Hepatocyte (in vitro differentiated cells): ENCODE data around the gene EPHX1. TPM values are rescaled to one million over a fixed set of nuclear protein-coding genes. Genes with fewer than 3 reads are reported as not detected.

Source experiments
- DNase-seq: peaks from one replicate; pipeline ENCODE4 v3.0.0-alpha.2; 2016; ENCODE audit warnings: low spot score
- H2AFZ ChIP-seq: fragments of 200-600 bp; sonication (generic); 2 replicates; pipeline ENCODE4 v1.6.0; 2016; ENCODE audit warnings: antibody characterized with exemption, mild to moderate bottlenecking
- H3K27ac ChIP-seq: fragments of 200-600 bp; sonication (generic); 2 replicates; pipeline ENCODE4 v1.5.1; 2016; ENCODE audit warnings: mild to moderate bottlenecking
- H3K27me3 ChIP-seq: fragments of 200-600 bp; sonication (generic); 2 replicates; pipeline ENCODE4 v1.6.1; 2016
- H3K36me3 ChIP-seq: fragments of 200-600 bp; sonication (generic); replicated peaks from 2 replicates; pipeline ENCODE4 v1.5.1; 2016; ENCODE audit warnings: low read depth; ENCODE audit not compliant: insufficient read depth
- H3K4me1 ChIP-seq: fragments of 200-600 bp; sonication (generic); 2 replicates; pipeline ENCODE4 v1.5.1; 2016; ENCODE audit warnings: mild to moderate bottlenecking, moderate library complexity; ENCODE audit not compliant: insufficient read depth
- H3K4me2 ChIP-seq: fragments of 200-600 bp; sonication (generic); 2 replicates; pipeline ENCODE4 v1.6.0; 2016
- H3K4me3 ChIP-seq: fragments of 200-600 bp; sonication (generic); 2 replicates; pipeline ENCODE4 v1.5.1; 2016; ENCODE audit warnings: mild to moderate bottlenecking
- H3K79me2 ChIP-seq: fragments of 200-600 bp; sonication (generic); 2 replicates; pipeline ENCODE4 v1.6.0; 2017; ENCODE audit warnings: mild to moderate bottlenecking
- H3K9me2 ChIP-seq: fragments of 200-600 bp; sonication (generic); replicated peaks from 2 replicates; pipeline ENCODE4 v1.6.0; 2017; ENCODE audit warnings: mild to moderate bottlenecking; ENCODE audit not compliant: insufficient read depth
- H3K9me3 ChIP-seq: fragments of 200-600 bp; sonication (generic); 2 replicates; pipeline ENCODE4 v1.5.1; 2016; ENCODE audit warnings: low read depth, mild to moderate bottlenecking
- H4K20me1 ChIP-seq: fragments of 200-600 bp; sonication (generic); 2 replicates; pipeline ENCODE4 v1.6.0; 2016; ENCODE audit warnings: mild to moderate bottlenecking; ENCODE audit not compliant: insufficient read depth, poor library complexity, severe bottlenecking
- CTCF ChIP-seq: fragments of 200-600 bp; sonication (generic); IDR thresholded peaks from 2 replicates; pipeline ENCODE4 v1.5.1; 2016; ENCODE audit warnings: antibody characterized with exemption, mild to moderate bottlenecking; ENCODE audit not compliant: poor library complexity
- EZH2 ChIP-seq: fragments of 200-600 bp; sonication (generic); IDR thresholded peaks from 2 replicates; pipeline ENCODE4 v1.6.1; 2016; ENCODE audit warnings: antibody characterized with exemption, mild to moderate bottlenecking, borderline replicate concordance
- EZH2phosphoT487 ChIP-seq: fragments of 200-600 bp; sonication (generic); IDR thresholded peaks from one replicate; pipeline ENCODE4 v1.6.1; 2018; ENCODE audit warnings: antibody characterized with exemption, mild to moderate bottlenecking, low read depth, moderate library complexity; ENCODE audit not compliant: unreplicated experiment, severe bottlenecking
- WGBS: methylation state at CpG from one replicate; pipeline ENCODE4 v1.1.6; 2016; ENCODE audit warnings: low lambda C conversion rate; ENCODE audit errors: missing lambda C conversion rate; 5-methylcytosine and 5-hydroxymethylcytosine counted together
- polyA plus RNA-seq: library from polyadenylated mRNA; unstranded; fragments of >200 nt; fragmentation: Nextera tagmentation; extraction: Ambion mirVana; gene quantifications from 2 replicates; pipeline ENCODE4 v1.2.1, GENCODE V29; 2016
- total RNA-seq: library from RNA; depleted of rRNA; stranded (reverse); fragments of >200 nt; gene quantifications from 2 replicates; pipeline ENCODE4 v1.2.3, GENCODE V29; 2014

Gene EPHX1
- total and polyA plus RNA-seq, 2 experiments from 2014 or later = 133 to 138 TPM

GRCh38 chr1:225870911-225871310 lies 61.0 kb downstream of the EPHX1 start:
- no peak for DNase-seq
- Histone ChIP-seq H2AFZ (no peak overlapping the region), H3K79me2 (peaks cover 14% of the 10 kb centered on the region), H3K4me2 (no peak overlapping the region), H3K9me3 (no peaks in the 10 kb centered on the region), H3K36me3 (no peaks in the 10 kb centered on the region), H3K9me2 (no peaks in the 10 kb centered on the region), H3K27me3 (no peaks in the 10 kb centered on the region), H4K20me1 (no peaks in the 10 kb centered on the region), H3K4me3 (no peak overlapping the region), H3K4me1 (peaks cover 29% of the 10 kb centered on the region), H3K27ac (no peak overlapping the region)
- WGBS = 38% methylated on average over 3 of the region's 3 CpGs
- TF ChIP-seq CTCF (no peak), EZH2phosphoT487 (no peak), EZH2 (no peak)

- no peak for TF ChIP-seq CTCF
- TF ChIP-seq EZH2 = no peak
- no peak for TF ChIP-seq EZH2phosphoT487
- Histone ChIP-seq H3K4me1 (peaks cover 24% of the 10 kb centered on the region), H3K36me3 (no peaks in the 10 kb centered on the region), H4K20me1 (no peaks in the 10 kb centered on the region), H2AFZ (no peak overlapping the region), H3K4me3 (no peak overlapping the region), H3K79me2 (peaks cover 14% of the 10 kb centered on the region), H3K27me3 (no peaks in the 10 kb centered on the region), H3K9me3 (no peaks in the 10 kb centered on the region), H3K4me2 (peak overlapping the region; percentile 21), H3K9me2 (no peaks in the 10 kb centered on the region), H3K27ac (peak overlapping the region; percentile 31)
- no peak for DNase-seq
- WGBS = 63% methylated on average over 11 of the region's 11 CpGs
Observed at GRCh38 chr1:225871359-225872074, 61.6 kb downstream of the EPHX1 start.

- peaks cover 19% of the 10 kb centered on the region for H3K79me2 ChIP-seq
- no peak for DNase-seq
- 81% methylated on average over 3 of the region's 3 CpGs for WGBS
Observed at GRCh38 chr1:225872075-225872430, 62.1 kb downstream of the EPHX1 start.

More at GRCh38 chr1:225872075-225872430, 62.1 kb downstream of the EPHX1 start:
- Histone ChIP-seq H3K9me2 (no peaks in the 10 kb centered on the region), H3K27me3 (no peaks in the 10 kb centered on the region), H2AFZ (no peak overlapping the region), H3K4me1 (peaks cover 24% of the 10 kb centered on the region), H3K36me3 (no peaks in the 10 kb centered on the region), H3K9me3 (no peaks in the 10 kb centered on the region), H3K4me2 (peak overlapping the region; percentile 21), H4K20me1 (no peaks in the 10 kb centered on the region), H3K4me3 (no peak overlapping the region), H3K27ac (peak overlapping the region; percentile 31)
- TF ChIP-seq CTCF (no peak), EZH2 (no peak), EZH2phosphoT487 (no peak)
